Endometrium (tissue), 2 donors: ENCODE measurements around the gene KIAA0753.

Experiments used
- FAIRE-seq: peaks from 2 replicates; lab custom pipeline; 2012; peaks lifted over from hg19 to GRCh38; lab: Jason Lieb, UNC
- donor health status: control.
- donor health status: control.

The KIAA0753 gene

DNA sequence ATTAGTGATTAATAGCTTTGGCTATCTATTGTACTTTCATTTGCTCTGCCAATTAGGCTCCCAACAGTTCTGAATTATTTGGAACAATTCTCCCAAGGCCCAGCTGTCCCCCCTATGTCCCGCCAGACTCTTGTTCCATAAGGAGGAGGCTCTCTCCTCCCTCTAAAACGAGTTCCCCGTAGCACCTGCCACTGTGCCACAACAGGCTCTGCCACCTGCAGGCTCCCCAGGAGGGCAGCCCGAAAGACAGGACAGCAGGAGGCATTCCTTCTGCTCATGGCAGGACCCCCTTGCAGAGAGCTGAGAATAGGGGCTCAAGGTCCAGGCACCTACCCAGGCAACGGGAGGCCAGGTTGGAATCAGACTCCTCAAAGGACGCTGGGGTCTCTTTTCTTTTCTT lies 93.2 kb downstream of the KIAA0753 start:
- FAIRE-seq = no peak

DNA sequence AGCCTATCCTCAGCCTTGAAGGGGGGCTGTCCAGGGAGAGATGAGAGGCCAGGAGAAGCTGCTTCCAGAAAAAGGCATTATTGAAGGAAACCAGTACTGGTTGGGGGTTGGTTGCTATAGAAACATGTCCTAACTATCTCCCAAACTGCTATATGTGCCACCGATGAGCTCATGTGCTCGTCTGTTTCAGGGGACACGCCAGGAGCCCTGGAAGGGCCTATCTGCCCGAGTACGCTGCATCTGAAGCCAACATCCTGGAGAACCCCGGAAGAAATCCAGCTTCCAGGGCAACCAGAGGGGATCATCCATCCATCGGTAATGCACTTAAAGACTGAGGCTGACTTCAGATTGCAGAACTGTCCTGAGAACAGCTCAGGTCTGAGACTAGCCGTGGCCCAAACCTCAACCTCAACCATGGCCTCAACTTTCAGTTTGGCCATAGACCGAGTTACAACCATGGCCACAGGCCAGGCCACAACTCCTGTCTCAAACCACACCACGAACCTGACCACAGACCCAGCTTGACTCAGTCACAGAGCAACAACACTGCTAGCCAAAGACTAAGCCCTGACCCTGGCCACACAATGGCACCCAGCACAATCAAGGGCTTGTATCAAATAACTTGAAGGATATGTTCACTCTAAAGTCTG lies 94.3 kb downstream of the KIAA0753 start:
- no peak for FAIRE-seq

DNA sequence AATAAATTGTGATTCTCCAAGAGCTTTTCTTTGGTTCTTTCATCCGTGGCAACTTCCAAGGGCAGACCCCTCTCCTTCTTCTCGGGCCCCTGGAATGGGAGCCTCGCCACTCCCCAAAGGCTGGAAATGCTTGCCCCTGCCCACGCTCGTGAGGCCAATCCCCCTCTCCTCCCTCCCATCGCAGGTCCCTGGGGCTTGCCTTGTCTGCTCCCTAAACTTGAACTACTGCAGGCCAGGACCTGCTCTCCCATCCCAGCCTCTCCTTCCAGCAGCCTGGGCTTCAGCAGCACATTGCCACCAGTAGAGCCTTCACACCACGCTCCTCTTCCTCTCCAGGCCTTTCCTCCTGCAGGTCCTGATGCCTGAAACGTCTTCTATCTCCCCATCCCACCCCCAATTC lies 95.2 kb downstream of the KIAA0753 start:
- no peak for FAIRE-seq

DNA sequence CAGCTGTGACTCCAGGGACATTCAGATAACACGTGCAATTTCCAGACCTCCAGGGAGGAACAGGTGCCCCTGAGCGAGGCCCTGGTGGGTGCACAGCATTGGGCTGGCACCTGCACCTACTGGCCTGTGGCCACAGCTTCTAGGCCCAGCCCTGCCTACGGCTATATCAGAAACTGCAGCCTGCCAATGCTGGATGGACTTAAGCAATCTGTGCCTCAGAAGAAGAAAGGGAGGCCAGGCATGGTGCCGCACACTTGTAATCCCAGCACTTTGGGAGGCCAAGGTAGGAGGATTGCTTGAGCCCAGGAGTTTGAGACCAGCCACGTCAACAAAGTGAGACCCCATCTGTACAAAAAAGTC lies 96.5 kb downstream of the KIAA0753 start:
- FAIRE-seq = no peak

DNA sequence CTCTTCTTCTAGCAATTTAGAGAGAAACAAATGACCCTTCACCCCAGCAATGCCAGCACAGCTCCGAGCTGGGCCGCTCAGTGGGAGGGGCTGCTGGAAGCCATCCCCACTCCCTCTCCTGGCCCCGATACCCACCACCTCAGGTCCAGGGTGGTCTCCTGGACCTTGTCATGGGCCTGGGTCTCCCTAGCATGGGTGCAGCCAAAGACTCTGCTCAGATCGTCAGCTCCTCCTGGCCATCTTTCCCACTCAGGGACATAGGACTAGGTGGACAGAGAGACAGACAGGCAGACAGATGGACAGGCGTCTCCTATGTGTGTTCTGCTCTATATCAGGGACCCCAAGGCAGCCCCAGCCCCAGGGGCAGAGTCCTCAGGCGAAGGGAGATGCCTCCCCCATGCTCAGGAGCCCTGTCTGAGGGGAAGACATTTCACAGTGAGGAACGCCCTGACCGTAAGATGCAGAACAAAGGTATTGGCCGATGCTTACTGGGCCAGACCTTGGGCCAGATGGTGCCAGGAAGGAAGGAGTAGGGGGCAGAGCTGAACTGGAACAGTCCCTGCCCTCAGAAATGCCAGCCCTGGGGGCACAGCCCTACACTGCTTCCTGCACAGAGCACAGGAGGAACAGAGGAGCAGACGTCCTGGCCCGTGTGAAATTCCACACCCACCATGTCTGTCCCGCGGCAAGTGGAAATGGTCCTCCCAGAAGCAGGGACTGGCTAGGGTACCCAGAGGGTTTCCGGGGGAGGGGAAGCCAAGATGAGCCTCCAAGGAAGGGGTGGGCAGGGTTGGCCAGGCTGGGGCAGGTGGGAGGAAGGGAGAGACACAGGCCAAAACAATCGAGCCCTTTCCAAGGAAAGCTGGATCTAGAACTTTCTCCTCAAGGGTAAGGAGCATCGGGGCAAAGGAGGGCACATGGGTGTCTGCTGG lies 97.2 kb downstream of the KIAA0753 start:
- FAIRE-seq = no peak

DNA sequence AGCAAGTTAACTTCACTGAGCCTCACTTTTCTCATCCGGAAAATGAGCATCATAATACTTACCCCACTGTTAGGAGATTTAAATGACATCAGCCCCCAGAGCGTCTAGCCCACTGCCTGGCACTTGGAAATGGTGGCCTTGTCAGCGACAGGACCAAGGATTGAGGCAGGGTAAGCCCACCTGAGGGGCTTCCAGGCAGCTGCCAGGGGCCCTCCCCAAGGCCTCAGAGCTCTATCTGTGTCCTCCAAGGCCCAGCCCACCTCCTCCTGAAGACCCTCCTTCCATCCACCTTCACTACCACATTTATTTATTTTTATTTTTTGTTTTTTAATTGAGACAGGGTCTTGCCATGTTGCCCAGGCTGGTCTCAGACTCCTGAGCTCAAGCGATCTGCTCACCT lies 97.9 kb downstream of the KIAA0753 start:
- no peak for FAIRE-seq

DNA sequence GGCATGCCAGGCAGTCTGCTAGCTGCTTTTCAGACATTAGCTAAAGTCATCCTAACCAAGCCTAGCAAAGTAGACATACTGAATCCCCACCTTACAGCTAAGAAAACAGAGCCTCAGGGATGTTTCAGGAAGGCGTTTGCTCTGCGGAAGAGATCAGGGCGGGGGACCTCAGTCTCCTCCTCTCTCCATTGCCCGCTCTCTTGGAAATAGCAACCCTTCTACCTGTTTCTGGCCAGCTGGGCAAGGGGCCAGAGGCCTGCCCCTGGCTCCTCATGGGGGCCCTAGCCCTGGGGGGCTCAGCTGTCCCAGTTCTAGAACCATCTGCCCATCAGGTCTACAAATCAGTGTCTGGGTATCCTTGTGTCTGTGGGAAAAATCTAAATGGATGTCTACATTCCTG lies 98.6 kb downstream of the KIAA0753 start:
- no peak for FAIRE-seq

DNA sequence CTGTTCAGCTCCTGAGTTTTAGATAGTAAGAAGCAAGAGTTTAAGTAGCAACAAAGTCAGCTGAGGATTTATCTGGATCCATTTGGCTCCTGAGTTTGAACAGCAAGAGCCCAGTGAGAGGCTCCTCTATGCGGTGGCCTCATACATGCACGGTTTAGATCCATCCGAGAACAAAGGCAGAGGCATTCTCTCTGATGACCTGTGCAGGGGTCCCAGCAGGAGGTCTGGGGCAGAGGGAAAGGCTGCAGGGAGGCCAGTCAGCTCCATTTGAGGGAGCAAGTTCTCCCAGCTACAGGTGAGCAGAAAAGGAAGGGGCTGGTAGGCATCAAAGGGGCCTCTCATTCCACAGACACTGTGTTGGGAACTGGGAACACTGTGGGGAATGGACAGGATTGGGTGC lies 100.6 kb downstream of the KIAA0753 start:
- FAIRE-seq = no peak

DNA sequence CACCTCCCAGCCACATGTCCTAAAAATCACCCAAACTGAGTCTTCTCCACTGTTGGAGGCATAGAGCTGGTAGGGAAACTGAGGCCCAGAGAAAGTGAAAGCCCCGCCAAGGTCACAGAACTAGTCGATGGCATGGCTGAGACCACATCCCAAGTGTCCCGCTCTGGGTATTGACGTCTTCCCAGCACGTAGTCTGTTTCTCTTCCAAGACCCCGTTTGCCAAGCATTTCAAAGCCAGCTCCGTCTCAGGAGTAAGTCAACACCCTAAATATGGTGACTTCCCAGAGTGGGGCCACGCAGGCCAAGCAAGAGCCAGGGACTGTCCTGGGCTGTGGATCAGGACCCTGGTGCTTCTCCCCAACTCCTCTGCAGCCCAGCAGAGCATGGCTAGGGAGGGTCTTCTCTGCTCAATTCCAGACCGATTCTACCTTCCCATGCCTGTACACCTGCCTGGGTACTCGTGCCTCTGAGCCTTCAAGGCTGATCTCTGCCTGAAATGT lies 103.9 kb downstream of the KIAA0753 start:
- FAIRE-seq = no peak

DNA sequence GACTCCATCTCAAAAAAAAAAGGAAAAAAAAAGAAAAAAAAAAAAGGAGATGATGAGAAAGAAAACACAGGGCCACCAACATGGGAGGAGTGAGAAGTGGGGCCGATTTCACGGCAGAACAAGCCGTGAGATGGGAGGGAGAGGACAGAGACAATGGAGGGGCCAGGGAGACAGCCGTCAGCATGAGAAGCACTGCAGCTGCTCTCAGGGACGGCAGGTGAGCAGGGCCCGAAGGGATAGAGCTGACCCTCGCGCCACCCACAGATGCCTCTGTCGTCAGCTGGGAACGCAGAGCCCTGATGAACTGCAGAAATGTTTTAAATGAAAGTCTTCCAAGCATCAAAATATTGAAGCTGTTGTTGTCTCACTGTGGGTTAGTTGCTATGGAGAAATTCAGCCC lies 104.5 kb downstream of the KIAA0753 start:
- FAIRE-seq = no peak

DNA sequence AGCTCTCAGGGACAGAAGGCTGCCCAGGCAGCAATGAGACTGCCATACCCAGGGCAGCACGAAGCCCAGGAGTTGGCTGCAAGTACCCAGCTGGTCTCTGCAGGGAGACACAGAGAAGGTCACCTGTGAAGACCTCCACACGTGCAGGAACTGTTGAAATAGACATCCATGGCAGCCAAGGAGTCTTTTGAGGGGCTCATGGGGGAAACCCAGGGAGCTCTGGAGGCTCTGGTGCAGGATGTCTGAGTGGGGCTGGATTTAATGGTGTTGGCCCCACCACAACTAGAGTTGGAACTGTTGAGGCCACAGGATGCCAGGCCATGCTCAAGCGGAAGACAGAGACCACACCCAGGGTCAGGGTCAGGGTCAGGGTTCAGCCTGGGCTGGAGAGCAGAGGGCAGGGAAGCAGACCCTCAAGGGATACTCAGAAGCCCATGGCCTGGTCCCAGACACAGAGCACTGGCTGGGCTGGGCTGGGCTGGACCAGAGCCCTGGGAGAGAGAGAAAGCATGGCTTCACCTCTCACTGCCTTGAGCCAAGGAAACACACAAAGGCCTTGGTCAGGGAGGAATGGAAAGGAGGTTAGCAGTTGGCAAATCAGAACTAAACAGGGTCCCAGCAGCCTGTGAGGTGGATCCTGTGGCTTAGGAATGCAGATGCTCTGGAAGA lies 105.5 kb downstream of the KIAA0753 start:
- FAIRE-seq = no peak

DNA sequence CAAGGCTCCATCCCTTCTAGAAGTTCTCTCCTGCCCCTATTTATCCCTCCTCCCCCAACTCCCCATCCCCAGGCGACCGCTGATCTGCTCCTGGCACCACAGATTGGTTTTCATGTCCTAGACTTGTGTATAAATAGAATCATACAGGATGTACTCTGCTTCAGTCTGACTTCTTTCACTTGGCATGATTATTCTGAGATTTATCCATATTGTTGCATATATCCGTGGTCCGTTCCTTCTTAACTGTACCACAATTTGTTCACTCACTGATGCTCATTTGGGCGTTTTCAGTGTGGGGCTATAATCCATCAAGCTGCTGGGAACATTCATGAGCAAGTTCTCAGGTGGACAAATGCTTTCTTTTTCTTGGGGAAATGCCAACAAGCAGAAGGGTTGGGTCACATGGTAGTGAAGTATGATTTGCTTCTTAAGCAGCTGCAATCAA lies 108.0 kb downstream of the KIAA0753 start:
- FAIRE-seq = no peak

DNA sequence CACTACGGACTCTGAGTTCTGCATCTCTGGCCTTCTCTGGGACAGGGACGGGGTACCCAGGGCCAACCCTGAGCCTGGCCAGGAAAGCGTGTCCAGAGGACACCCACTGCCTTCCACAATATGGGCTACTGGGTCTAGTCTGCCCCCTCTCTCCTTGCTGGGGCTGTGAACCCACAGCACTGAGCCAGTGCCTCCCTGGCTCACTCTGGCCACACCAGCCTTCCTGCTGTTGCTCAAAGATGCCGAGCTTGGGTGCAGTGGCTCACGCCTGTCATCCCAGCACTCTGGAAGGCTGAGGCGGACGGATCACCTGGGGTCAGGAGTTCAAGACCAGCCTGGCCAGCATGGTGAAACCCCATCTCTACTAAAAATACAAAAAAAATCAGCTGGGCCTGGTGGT lies 108.9 kb downstream of the KIAA0753 start:
- no peak for FAIRE-seq

DNA sequence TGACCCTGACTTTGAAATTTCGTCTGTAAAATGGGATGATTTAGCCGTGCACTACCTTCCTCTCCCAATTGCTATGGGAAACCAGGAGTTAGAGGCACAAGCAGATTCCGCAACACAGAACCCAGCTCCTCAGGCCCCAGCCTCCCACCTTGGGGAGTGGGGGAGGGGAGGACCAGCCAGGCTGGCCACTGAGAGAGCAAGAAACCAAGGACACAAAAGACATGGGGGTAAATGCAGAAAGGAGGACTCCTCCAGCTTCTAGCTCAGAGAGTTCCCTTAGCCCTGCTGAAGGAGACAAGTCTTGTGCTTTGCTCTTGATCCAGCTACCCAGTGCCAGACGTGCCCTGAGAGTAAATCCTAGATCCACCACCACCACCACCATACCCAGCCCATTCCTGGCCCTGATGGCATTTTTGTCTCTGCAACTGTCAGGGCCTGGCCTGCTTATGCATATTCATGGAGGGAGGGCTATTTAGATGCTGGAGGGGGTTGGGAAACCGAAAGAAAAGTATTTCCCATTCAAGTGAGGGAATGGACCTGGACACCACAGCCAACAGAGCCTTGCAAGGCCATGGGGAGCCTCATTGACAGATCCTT lies 110.1 kb downstream of the KIAA0753 start:
- FAIRE-seq = no peak

DNA sequence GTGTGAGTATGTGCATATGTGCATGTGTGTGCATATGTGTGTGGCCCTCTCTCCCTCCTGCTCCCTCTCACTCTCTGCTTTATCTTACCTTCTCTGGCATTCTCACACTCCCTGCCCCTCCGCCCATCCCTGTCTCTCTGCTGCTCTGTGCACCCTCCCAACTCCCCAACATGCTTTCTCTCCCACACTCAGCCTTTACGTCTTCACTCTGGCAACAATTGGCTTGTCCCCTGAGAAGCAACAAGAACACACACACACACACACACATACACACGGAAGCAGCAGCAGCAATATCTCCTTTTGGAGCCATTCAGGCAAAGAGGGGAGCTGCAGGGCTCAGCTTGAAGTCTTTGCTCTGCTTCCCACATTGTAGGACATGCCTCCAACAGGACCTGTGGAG lies 112.0 kb downstream of the KIAA0753 start:
- FAIRE-seq = no peak
